ENCODE data around the gene MCCD1.

Gene MCCD1

GRCh38 chr6:31531162-31531561, 2.4 kb downstream of the MCCD1 start:
- FAIRE-seq, result no peak

DNA sequence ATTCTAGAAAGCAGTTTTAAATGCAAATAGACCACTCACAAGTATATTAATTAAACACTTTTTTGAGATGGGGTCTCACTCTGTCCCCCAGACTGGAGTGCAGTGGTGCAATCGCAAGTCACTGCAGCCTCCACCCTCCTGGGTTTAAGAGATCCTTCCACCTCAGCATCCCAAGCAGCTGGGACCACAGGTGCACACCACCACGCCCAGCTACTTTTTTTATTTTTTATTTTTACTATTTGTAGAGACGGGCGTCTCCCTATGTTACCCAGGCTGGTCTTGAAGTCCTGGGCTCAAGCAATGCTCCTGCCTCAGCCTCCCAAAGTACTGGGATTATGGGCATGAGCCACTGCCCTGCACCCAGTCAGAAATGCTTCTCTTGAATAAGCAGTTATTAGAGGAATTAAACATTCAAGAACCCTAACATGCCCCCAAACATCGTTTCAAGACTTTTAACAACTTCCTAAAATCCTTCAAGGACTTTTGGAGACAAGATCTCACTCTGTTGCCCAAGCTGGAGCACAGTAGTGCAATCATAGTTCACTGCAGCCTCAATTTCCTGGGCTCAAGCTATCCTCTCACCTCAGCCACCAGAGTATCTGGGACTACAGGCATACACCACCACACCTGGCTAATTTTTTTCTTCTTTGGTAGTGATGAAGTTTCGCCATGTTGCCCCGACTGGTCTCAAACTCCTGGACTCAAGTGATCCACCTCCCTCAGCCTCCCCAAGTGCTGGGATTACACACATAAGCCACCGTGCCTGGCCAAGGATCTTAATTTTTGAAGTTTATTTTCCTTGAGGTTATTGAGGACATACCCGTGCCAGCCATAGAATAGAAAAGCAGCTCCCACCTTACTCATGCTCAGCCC, 3.2 kb downstream of the MCCD1 start:
- no peak for TF ChIP-seq POLR2A (IDR thresholded peaks at IDR 0.05; ENCODE audit: low read depth, low read length)
- FAIRE-seq, result no peak
- no peak for DNase-seq (ENCODE audit: insufficient read length, low spot score)

More at GRCh38 chr6:31531162-31531561, 2.4 kb downstream of the MCCD1 start:
- no peak for TF ChIP-seq POLR2A (IDR thresholded peaks at IDR 0.05; ENCODE audit: low read depth, low read length)
- DNase-seq (ENCODE audit: insufficient read length, low spot score), result no peak

DNA sequence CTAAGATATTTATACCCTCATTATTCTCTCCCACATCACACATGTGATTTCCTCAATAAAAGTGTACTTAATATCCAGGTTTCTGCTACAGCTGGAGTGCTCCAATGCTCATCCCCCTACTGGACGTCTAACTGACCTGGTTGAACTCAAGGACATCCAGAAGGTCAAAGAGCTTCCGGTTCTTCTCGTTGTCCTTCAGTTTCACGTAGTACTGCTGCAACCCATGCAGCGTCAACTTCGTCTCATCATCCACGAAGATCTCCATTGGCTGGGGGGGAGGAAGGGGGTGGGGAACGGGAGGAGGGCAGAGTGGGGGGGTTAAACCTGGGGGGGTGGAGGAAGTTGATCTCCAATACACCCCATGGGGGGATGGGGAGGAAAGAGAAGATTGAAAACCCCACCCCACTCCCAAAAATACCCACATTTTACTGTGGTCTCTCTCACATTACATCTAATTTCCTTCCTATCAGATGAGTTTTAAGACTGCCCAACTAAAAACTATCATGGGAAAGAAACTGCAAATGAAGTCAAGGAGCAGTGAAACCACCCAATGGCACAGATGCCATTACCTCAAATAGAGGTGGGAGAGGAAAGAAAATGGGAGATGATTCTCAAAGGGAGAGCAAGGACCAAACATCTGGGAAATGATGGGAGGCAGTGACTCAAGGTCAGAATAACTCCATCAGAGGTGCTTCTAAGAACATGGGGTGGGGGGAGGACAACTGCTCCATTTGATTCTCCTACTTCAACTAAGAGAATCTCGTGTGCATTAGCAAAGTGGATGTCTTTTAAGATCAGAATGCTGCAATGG, 4.1 kb downstream of the MCCD1 start:
- no peak for DNase-seq (ENCODE audit: insufficient read length, low spot score)
- TF ChIP-seq POLR2A (IDR thresholded peaks at IDR 0.05; ENCODE audit: low read depth, low read length), result no peak

DNA sequence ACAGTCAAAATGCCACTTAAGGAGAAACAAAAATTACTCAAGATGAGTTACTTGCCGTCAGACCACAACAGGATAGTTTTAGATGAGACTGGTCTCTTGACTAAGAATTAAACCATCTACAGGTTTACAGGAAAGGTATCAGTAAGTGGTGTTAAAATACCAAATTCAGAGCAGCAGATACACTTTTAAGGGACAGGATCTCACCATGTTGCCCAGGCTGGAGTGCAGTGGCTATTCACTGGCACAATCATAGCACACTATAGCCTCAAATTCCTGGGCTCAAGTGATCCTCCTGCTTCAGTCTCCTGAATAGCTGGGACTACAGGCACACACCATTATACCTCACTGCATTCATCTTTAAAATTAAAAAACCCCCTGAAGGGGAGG, 4.7 kb downstream of the MCCD1 start:
- no peak for TF ChIP-seq POLR2A (IDR thresholded peaks at IDR 0.05; ENCODE audit: low read depth, low read length)
- FAIRE-seq, result no peak
- DNase-seq (ENCODE audit: insufficient read length, low spot score), result no peak

More for the DNA sequence above, 4.1 kb downstream of the MCCD1 start:
- FAIRE-seq, result no peak

DNA sequence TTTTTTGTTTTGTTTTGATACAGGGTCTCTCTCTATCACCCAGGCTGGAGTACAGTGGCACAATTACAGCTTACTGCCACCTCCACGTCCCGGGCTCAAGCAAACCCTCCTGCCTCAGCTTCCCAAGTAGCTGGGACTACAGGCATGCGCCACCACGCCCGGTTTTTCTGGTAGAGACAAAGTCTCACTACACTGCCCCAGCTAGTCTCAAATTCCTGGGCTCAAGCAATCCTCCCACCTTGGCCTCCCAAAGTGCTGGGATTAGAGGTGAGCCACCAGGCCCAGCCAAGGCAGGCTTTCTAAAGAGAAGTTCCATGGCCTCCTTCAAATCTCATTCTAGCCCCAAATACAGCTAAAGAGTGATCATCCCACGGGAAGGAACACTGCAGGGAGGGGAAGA, 5.2 kb downstream of the MCCD1 start:
- DNase-seq (ENCODE audit: insufficient read length, low spot score) (no peak), FAIRE-seq (no peak)
- no peak for TF ChIP-seq POLR2A (IDR thresholded peaks at IDR 0.05; ENCODE audit: low read depth, low read length)

DNA sequence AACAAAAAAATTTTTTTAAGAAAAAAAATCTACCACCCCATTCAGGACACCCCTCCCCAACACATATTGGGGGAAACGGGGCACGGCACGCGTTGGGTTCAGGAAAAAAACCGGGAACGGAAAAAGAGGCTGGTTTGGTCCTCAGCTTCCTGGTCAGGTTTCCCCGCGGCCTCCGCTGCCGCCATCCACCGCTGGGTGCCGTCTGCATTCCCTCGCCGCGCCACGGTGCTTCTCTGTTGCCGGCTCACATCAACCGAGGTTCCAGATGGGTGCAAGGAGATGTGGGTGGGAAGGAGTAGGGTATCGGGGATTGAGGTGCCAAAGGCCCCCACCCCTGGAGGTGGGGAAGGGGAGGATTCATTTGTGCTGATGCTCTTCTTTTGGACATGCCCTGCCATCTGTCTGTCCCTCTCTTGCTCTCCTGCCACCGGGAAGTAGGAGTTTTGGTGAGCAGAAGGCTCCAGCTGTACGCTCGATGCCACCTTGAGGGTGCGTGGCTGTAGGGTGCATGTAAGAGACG, 5.8 kb downstream of the MCCD1 start:
- no peak for TF ChIP-seq POLR2A (IDR thresholded peaks at IDR 0.05; ENCODE audit: low read depth, low read length)
- no peak for FAIRE-seq
- DNase-seq (ENCODE audit: insufficient read length, low spot score), result no peak

GRCh38 chr6:31535538-31536324, 7.0 kb downstream of the MCCD1 start:
- no peak for DNase-seq (ENCODE audit: insufficient read length, low spot score)
- no peak for FAIRE-seq
- no peak for TF ChIP-seq POLR2A (IDR thresholded peaks at IDR 0.05; ENCODE audit: low read depth, low read length)

DNA sequence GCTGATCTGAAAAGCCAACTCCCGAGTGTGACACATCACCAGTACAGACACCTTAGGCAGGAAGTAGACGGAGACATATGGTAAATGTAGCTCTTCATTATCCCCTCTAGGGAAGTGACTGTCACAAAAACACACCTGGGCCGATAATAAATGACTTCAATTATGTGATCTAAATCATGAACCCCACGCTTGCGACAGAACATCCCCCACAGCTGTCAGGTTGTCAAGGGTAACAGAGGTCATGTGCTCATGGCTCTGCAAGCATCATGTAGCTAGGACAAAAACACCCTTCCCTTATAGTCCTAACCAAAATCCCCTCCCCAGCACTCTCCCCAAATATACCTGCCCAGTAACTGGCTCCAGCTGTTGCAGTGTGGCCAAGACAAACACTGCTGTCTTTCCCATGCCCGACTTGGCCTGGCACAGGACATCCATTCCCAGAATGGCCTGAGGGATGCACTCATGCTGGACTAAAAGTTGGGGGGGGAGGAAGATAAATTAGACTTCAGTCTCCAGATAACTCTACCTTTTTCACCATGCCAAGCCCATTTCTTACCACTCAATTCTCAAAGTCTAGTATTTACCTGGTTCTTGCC, 10.1 kb downstream of the MCCD1 start:
- DNase-seq (ENCODE audit: insufficient read length, low spot score) (no peak), FAIRE-seq (no peak)
- no peak for TF ChIP-seq POLR2A (IDR thresholded peaks at IDR 0.05; ENCODE audit: low read depth, low read length)

DNA sequence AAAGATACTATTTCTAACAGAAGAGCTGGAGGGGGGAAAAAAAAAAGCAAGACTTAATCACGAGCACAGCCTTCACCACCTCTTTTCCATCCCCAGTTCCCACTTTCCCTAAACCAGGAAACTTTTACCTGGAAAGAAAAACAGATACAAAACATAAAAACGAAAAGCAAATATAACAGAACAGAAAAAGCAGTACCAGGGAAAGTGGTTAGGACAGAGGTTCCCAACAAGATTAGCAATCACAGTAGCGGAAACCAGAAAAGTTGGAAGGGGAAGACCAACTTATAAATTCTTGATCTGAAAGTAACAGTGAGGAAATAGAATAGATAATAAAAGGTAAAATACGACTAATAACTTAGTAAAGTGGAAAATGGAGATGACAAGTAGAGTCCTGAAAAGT, 11.9 kb downstream of the MCCD1 start:
- DNase-seq (ENCODE audit: insufficient read length, low spot score) (no peak), FAIRE-seq (no peak)
- TF ChIP-seq POLR2A (IDR thresholded peaks at IDR 0.05; ENCODE audit: low read depth, low read length), result no peak

GRCh38 chr6:31541059-31541657, 12.4 kb downstream of the MCCD1 start:
- FAIRE-seq, result no peak
- no peak for TF ChIP-seq POLR2A (IDR thresholded peaks at IDR 0.05; ENCODE audit: low read depth, low read length)
- DNase-seq (ENCODE audit: insufficient read length, low spot score), result no peak

DNA sequence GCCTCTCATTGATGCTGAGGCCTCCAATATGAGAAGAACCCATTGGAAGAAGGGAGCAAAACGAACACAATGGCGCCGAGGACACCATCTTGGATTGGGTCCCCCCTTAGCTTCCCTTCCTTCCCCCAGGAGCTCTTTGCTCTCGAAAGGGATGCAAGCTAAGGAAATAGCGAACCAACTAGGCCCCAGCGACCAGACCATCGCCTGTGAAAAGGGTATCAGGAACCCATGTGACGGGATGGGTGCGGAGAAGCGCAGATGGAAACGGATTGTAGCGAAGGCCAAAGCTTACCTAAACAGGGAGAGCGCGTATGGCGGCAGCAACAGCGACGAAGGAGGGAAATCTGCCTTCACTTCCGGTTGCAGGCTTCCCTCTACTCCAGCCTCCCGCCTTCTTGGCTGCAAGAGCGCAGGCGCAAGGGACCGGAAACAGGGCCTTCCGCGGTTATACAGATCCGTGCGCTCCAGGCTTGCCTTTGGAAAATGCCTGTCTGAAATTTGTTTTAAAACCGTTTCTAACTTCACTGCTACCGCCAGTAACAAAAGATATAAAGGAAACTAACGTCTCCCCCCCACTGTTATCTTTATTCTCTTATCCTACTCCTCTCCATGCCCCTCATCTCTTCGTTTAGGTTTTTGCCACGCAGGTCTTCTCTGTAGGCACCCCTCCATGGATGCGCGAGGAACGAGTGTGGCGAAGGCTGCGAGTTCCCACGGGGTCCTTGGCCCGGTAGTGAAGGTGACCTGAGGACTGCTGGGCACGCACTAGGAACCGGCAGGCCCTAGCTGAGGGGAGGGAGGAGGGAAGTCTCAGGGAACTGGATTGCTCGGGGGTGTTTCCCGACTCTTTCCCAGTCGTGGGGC, 13.1 kb downstream of the MCCD1 start, which contains the start of gene DDX39B:
DDX39B (minus strand) TSS at position 346 of the 864 bp plus-strand sequence. CDS start 1,471 bp downstream, outside the sequence.
- DNase-seq (ENCODE audit: insufficient read length, low spot score) (peak; percentile 81), FAIRE-seq (peak; percentile 6)
- TF ChIP-seq POLR2A (IDR thresholded peaks at IDR 0.05; ENCODE audit: low read depth, low read length), result peak; percentile 80

- no peak for DNase-seq (ENCODE audit: insufficient read length, low spot score)
- TF ChIP-seq POLR2A (IDR thresholded peaks at IDR 0.05; ENCODE audit: low read depth, low read length), result no peak
- FAIRE-seq, result no peak
Observed at GRCh38 chr6:31543639-31544038, 14.9 kb downstream of the MCCD1 start.
